Panc1 (cell line): Measurements from ENCODE around the gene OLFML2A. TPM values are rescaled to one million over a fixed set of nuclear protein-coding genes. Genes with fewer than 3 reads are reported as not detected.

Source experiments
- ATAC-seq: fragments of 200-7000 bp; cut with Tn5 transposase; 2 replicates; pipeline ENCODE4 v1.9.1; 2020; ENCODE audit warnings: mild to moderate bottlenecking, moderate library complexity
- BruUV-seq: library from RNA; stranded (reverse); fragments of 400-500 nt; replicated peaks from 2 replicates; lab custom pipeline; 2021; lab: Mats Ljungman, UMichigan
- CTCF ChIA-PET: fragments of 300-600 bp; sonication (Branson Sonifier 250); formaldehyde crosslinking; loops from one replicate; lab custom pipeline; 2022; ENCODE audit warnings: antibody characterized with exemption; lab: Charles Lee
- POLR2A ChIA-PET: fragments of 300-600 bp; sonication (Branson Sonifier 250); formaldehyde crosslinking; loops from one replicate; lab custom pipeline; 2022; ENCODE audit warnings: antibody characterized with exemption; lab: Charles Lee
- DNase-seq: peaks from one replicate; pipeline ENCODE4 v3.0.0-alpha.2; 2010; ENCODE audit warnings: low read depth, low spot score
- H3K27ac ChIP-seq: 2 replicates; pipeline ENCODE4 v1.5.1; 2011; ENCODE audit warnings: mild to moderate bottlenecking, low read length, inconsistent platforms
- H3K27me3 ChIP-seq: fragments of 200-500 bp; sonication (Bioruptor generic); 2 replicates; pipeline ENCODE4 v1.6.0; 2014; ENCODE audit warnings: low read length, inconsistent platforms; ENCODE audit not compliant: control insufficient read depth, insufficient read depth
- H3K36me3 ChIP-seq: fragments of 200-500 bp; sonication (Bioruptor generic); 2 replicates; pipeline ENCODE4 v1.5.1; 2014; ENCODE audit warnings: inconsistent platforms, mild to moderate bottlenecking, low read length, moderate library complexity; ENCODE audit not compliant: control insufficient read depth, insufficient read depth
- H3K4me1 ChIP-seq: 2 replicates; pipeline ENCODE4 v1.5.1; 2011; ENCODE audit warnings: inconsistent platforms, mild to moderate bottlenecking, low read length, moderate library complexity; ENCODE audit not compliant: control insufficient read depth, insufficient read depth
- H3K4me3 ChIP-seq, 2 experiments: 2 replicates each; pipeline ENCODE4 v1.5.1; 2011 to 2012; ENCODE audit warnings: low read depth in 2 of 2, low read length in 2 of 2, mild to moderate bottlenecking in 2 of 2, inconsistent platforms in 1 of 2, moderate library complexity in 1 of 2
- H3K9me3 ChIP-seq: fragments of 200-500 bp; sonication (Bioruptor generic); 2 replicates; pipeline ENCODE4 v1.5.1; 2014; ENCODE audit warnings: low read depth, mild to moderate bottlenecking, inconsistent platforms, low read length, moderate library complexity; ENCODE audit not compliant: control insufficient read depth, insufficient read depth
- CTCF ChIP-seq: fragments of 450-650 bp; IDR thresholded peaks from 2 replicates; pipeline ENCODE4 v1.5.1; 2017; ENCODE audit warnings: mild to moderate bottlenecking
- POLR2AphosphoS5 ChIP-seq: IDR thresholded peaks from 2 replicates; pipeline ENCODE4 v1.6.1; 2012; ENCODE audit warnings: mild to moderate bottlenecking, low read depth, low read length, moderate library complexity
- REST ChIP-seq, 2 experiments: IDR thresholded peaks; 2 replicates each; pipeline ENCODE4 v1.6.1; 2011 to 2012; ENCODE audit warnings: low read depth in 2 of 2, control low read depth in 1 of 2, low read length in 1 of 2, mild to moderate bottlenecking in 1 of 2, moderate library complexity in 1 of 2; ENCODE audit not compliant: insufficient read depth in 1 of 2
- SIN3A ChIP-seq: IDR thresholded peaks from 2 replicates; pipeline ENCODE4 v1.6.1; 2012; ENCODE audit warnings: low read depth, mild to moderate bottlenecking, low read length, moderate library complexity, borderline replicate concordance; ENCODE audit not compliant: insufficient read depth
- TCF7L2 ChIP-seq: IDR thresholded peaks from 2 replicates; pipeline ENCODE4 v1.6.1; 2011; ENCODE audit warnings: mild to moderate bottlenecking, low read depth, low read length, inconsistent platforms
- in situ Hi-C: cut with HindIII; loops from 2 replicates; pipeline ENCODE4 v1.10.0; 2016; ENCODE audit warnings: low sequenced_read_pairs, low pct_unique_long_range_greater_than_20kb
- intact Hi-C: fragments of 100-400 bp; cut with micrococcal nuclease; formaldehyde crosslinking; loops from one replicate; pipeline ENCODE4 v1.10.0; 2022; ENCODE audit not compliant: unreplicated experiment
- total RNA-seq: library from RNA; stranded (reverse); gene quantifications from one replicate; pipeline ENCODE4 v1.2.1, GENCODE V29; 2021; ENCODE audit not compliant: unreplicated experiment

Gene OLFML2A
- total RNA-seq, 1 experiment from 2014 or later, result 44.5 TPM

- in situ Hi-C loops, result no loop called here
- Histone ChIP-seq H3K4me3 (no peak overlapping the region), H3K9me3 (no peaks in the 10 kb centered on the region), H3K4me1 (peaks cover 13% of the 10 kb centered on the region), H3K36me3 (no peaks in the 10 kb centered on the region), H3K27ac (no peak overlapping the region), H3K27me3 (no peaks in the 10 kb centered on the region)
- no peak for TF ChIP-seq POLR2AphosphoS5
- no peak for TF ChIP-seq TCF7L2
- no peak for TF ChIP-seq CTCF
- no peak for TF ChIP-seq REST (IDR thresholded peaks at IDR 0.05; ENCODE audit: insufficient read depth in 1 of 2, low read depth in 2 of 2, low read length in 1 of 2)
- TF ChIP-seq SIN3A, result no peak
- ChIA-PET CTCF (no interaction called here), POLR2A (interaction anchor here (0.6 kb wide), 1 partner anchor 357 kb away, joined by 13 read pairs; no protein-coding TSS in a partner anchor)
- peak; percentile 86 for ATAC-seq
- DNase-seq, result no peak
- no TSS peak for BruUV-seq
- intact Hi-C loops, result no loop called here
These were observed 41.7 kb downstream of the OLFML2A start for GRCh38 chr9:124818431-124819281.

GRCh38 chr9:124820698-124821623 lies 44.0 kb downstream of the OLFML2A start:
- peaks cover 9% of the 10 kb centered on the region for H3K4me1 ChIP-seq
- no peak overlapping the region for H3K27ac ChIP-seq
- BruUV-seq, result no TSS peak
- no peaks in the 10 kb centered on the region for H3K36me3 ChIP-seq
- intact Hi-C loops, result no loop called here
- ATAC-seq (no peak), DNase-seq (no peak)
- ChIA-PET POLR2A (no interaction called here), CTCF (no interaction called here)
- no peak overlapping the region for H3K4me3 ChIP-seq
- H3K27me3 ChIP-seq, result no peaks in the 10 kb centered on the region
- TF ChIP-seq POLR2AphosphoS5, result no peak
- no peak for TF ChIP-seq REST (IDR thresholded peaks at IDR 0.05; ENCODE audit: insufficient read depth in 1 of 2, low read depth in 2 of 2, low read length in 1 of 2)
- no peak for TF ChIP-seq CTCF
- TF ChIP-seq SIN3A, result no peak
- no peak for TF ChIP-seq TCF7L2
- H3K9me3 ChIP-seq, result no peaks in the 10 kb centered on the region
- in situ Hi-C loops, result no loop called here
